Psoas muscle (tissue), 8 donors: ENCODE results near the gene FASN. TPM values are rescaled to one million over a fixed set of nuclear protein-coding genes. Genes with fewer than 3 reads are reported as not detected.

ENCODE experiments used
- ATAC-seq, 4 donors: fragments of 200-7000 bp; cut with Tn5 transposase; one replicate each; pipeline ENCODE4 v1.9.1; 2020; ENCODE audit warnings: moderate library complexity in 3 of 4, mild to moderate bottlenecking in 2 of 4
- DNase-seq, 2 donors: peaks; one replicate each; pipeline ENCODE4 v3.0.0-alpha.2; 2020
- H3K27ac ChIP-seq: fragments of 200-600 bp; one replicate; pipeline ENCODE4 v1.8.0; 2022
- H3K27me3 ChIP-seq, 3 donors: fragments of 200-600 bp in 1 of 3; one replicate each; pipeline versions ENCODE4 v1.6.1 to v1.8.0; 2013 to 2022; ENCODE audit warnings: low read length in 2 of 3, mild to moderate bottlenecking in 2 of 3, moderate library complexity in 1 of 3; ENCODE audit not compliant: insufficient read depth in 3 of 3
- H3K36me3 ChIP-seq, 2 donors: fragments of 200-600 bp in 1 of 2; one replicate each; pipeline versions ENCODE4 v1.6.1 to v1.8.0; 2013 to 2022; ENCODE audit warnings: low read depth in 1 of 2, mild to moderate bottlenecking in 1 of 2, moderate library complexity in 1 of 2; ENCODE audit not compliant: insufficient read depth in 1 of 2
- H3K4me1 ChIP-seq: fragments of 200-600 bp; one replicate; pipeline ENCODE4 v1.8.0; 2022
- H3K4me3 ChIP-seq: fragments of 200-600 bp; one replicate; pipeline ENCODE4 v1.8.0; 2022; ENCODE audit warnings: mild to moderate bottlenecking
- H3K9me3 ChIP-seq: fragments of 200-600 bp; one replicate; pipeline ENCODE4 v1.8.0; 2022
- WGBS, 3 donors: extraction: QIAGEN DNeasy Blood & Tissue Kit; methylation state at CpG; one replicate each; pipeline versions ENCODE4 v1.1.6 to v1.1.7; 2013; 5-methylcytosine and 5-hydroxymethylcytosine counted together
- intact Hi-C, 2 donors: fragments of 100-400 bp; cut with DNase I; formaldehyde crosslinking; loops; one replicate each; pipeline versions ENCODE4 v1.11.0 to v1.14.2; 2022
- polyA plus RNA-seq, 3 donors: library from polyadenylated mRNA; stranded (reverse); fragments of 200-250 nt; gene quantifications; one replicate each; pipeline ENCODE4 v1.2.3, GENCODE V29; 2013
- total RNA-seq, 4 donors: library from RNA; stranded (reverse); fragmentation: NEBNext Ultra II Directional in 2 of 4; extraction: Animal tissue kit (Norgen Biotek cat#: 25700) in 2 of 4; gene quantifications; one replicate each; pipeline versions ENCODE4 v1.2.1 to v1.2.4, GENCODE V29; 2021 to 2023
- TF ChIP-seq, protein P1 (sequence below): fragments of 200-600 bp; IDR thresholded peaks from one replicate; pipeline ENCODE4 v1.8.0; 2022; ENCODE audit warnings: antibody characterized with exemption
- donor health status: healthy with polysubstance abuse.
- donor health status: DM: no; HTN: no; CAD: no; lungs with moderate emphysema.
- donor health status: Bipolar disorder and iron deficiency.
- donor health status: healthy.
- donor health status: DM: yes; HTN: yes; CAD: no.
- donor health status: DM: no; HTN: no; CAD: no.
- donor health status: DM: no; HTN: no; CAD: no.
- donor health status: DM: yes; HTN: yes; CAD: no.

Gene FASN
- total and polyA plus RNA-seq, 7 donors, result 8.9 to 37.3 (median 22.7) TPM

- 48 to 66% (median 56%) methylated on average over 10 of the region's 10 CpGs for WGBS, 3 donors
- DNase-seq (peak; percentile 22 to 61), ATAC-seq (peak in 1 of 4 donors; percentile 15)
- H3K36me3 ChIP-seq, result peaks cover 0 to 4% of the 10 kb centered on the region in 2 donors
- no peaks in the 10 kb centered on the region for H3K27me3 ChIP-seq
- H3K9me3 ChIP-seq, result no peaks in the 10 kb centered on the region
- TF ChIP-seq, protein P1, sequence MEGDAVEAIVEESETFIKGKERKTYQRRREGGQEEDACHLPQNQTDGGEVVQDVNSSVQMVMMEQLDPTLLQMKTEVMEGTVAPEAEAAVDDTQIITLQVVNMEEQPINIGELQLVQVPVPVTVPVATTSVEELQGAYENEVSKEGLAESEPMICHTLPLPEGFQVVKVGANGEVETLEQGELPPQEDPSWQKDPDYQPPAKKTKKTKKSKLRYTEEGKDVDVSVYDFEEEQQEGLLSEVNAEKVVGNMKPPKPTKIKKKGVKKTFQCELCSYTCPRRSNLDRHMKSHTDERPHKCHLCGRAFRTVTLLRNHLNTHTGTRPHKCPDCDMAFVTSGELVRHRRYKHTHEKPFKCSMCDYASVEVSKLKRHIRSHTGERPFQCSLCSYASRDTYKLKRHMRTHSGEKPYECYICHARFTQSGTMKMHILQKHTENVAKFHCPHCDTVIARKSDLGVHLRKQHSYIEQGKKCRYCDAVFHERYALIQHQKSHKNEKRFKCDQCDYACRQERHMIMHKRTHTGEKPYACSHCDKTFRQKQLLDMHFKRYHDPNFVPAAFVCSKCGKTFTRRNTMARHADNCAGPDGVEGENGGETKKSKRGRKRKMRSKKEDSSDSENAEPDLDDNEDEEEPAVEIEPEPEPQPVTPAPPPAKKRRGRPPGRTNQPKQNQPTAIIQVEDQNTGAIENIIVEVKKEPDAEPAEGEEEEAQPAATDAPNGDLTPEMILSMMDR, result no peak
- H3K4me1 ChIP-seq, result peaks cover 47% of the 10 kb centered on the region
- H3K27ac ChIP-seq, result peak overlapping the region; percentile 97
- intact Hi-C loops, result loop anchor here in 1 of 2 donors (5.0 kb wide), 1 partner anchor 69 kb away; the partner anchor contains the start of gene RAC3
- H3K4me3 ChIP-seq, result no peak overlapping the region
These were observed 3.3 kb upstream of the FASN start for GRCh38 chr17:82101301-82101715.

DNA sequence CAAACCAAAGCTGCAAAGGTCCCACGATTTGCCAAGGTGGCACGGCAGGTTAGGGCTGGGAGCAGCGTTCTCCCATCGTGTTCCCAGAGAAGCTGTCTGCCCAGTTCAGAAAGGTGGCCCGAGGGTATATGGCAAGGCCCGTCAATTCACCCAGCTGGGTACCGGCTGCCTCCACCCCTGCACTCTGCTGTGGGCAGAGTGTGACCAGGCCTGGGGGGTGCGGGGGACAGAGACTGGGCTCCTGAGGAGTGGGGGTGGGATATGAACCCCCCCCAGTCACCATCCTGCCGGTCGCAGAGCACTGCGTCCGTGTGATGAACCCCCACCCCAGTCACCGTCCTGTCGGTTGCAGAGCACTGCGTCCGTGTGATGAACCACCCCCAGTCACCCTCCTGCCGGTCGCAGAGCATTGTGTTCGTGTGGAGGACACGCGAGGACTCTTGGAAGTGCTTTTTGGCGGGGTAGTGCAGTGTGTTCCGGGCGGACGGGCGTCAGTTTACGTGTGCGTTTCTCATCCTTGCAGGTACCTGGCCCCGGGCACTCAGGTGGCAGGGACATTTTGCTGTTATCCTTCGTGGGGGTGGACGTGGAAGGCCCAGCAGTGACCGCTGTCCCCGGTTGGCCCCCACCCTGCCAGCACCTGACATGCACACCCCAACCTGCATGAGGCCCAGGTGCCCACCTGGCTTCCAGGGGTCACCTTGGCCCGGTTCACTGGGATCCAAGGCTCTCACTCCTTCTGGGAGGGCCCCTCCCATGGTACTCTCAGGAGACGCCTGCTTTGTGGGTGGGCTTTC is 2.7 kb upstream of the FASN start:
- intact Hi-C loops, result loop anchor here in 1 of 2 donors (5.0 kb wide), 1 partner anchor 68 kb away; the partner anchor contains the start of gene RAC3
- Histone ChIP-seq H3K4me3 (no peak overlapping the region), H3K36me3 (peaks cover 0 to 10% of the 10 kb centered on the region in 2 donors), H3K27me3 (no peaks in the 10 kb centered on the region), H3K4me1 (peaks cover 41% of the 10 kb centered on the region), H3K9me3 (no peaks in the 10 kb centered on the region), H3K27ac (peak overlapping the region; percentile 97)
- TF ChIP-seq, protein P1, result no peak
- WGBS, 3 donors, result 74 to 88% (median 83%) methylated on average over 35 of the region's 35 CpGs
- peak in 1 of 2 donors; percentile 15 for DNase-seq
- no peak for ATAC-seq

DNA sequence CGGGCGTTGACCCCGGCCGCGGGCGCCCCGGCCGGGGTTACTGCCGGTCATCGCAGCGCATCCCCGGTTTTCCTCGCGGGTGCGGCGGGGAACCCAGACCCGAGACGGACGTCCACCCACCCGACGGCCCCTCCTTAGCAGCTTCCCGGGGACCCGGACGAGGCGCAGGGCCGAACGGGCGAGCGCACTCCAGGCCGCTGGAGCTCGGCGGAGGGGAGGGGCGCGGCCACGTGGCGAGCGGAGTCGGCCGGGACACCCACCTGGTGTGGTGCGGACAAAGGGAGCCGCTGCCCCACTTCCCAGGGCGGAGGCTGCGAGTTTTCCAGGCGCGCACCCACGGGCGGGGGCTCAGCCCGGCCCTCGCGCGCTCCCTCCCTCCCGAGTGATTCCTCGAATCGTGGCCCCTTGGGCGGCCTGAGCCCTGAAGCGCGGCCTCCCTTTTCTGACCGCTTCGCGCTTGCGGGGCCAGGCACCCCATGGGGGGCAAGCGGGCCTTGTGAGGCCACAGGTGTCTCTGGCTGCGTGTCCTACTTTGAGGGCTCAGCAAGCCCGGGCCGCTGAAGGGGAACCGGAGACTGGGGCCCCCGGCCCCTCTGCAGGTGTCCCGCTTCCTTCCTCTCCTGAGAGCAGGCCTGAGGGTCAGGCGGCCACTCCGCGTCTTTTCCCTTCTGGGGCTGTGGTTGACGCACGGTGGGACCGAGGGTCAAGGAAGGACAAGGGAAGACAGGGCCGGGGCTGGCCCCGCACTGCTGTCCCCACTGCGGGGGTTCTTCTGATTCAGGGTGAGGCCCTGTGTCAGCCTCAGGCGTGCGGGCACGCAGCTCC is 1.1 kb upstream of the FASN start:
- no peaks in the 10 kb centered on the region for H3K27me3 ChIP-seq
- H3K4me3 ChIP-seq, result peak overlapping the region; percentile 87
- WGBS, 3 donors, result 23 to 36% (median 27%) methylated on average over 56 to 80 of the region's 80 CpGs
- TF ChIP-seq, protein P1, result no peak
- intact Hi-C loops, result no loop called here
- H3K27ac ChIP-seq, result peak overlapping the region; percentile 97
- DNase-seq (peak in 1 of 2 donors; percentile 67), ATAC-seq (peak in 3 of 4 donors; percentile 0 to 14 (median 3))
- H3K9me3 ChIP-seq, result no peaks in the 10 kb centered on the region
- peaks cover 0 to 24% of the 10 kb centered on the region in 2 donors for H3K36me3 ChIP-seq
- peaks cover 35% of the 10 kb centered on the region for H3K4me1 ChIP-seq

- peak overlapping the region; percentile 97 for H3K27ac ChIP-seq
- DNase-seq, result no peak
- intact Hi-C loops, result loop anchor here in 1 of 2 donors (2.0 kb wide), 1 partner anchor 31 kb away; no protein-coding TSS in a partner anchor
- peak overlapping the region; percentile 87 for H3K4me3 ChIP-seq
- no peaks in the 10 kb centered on the region for H3K27me3 ChIP-seq
- TF ChIP-seq, protein P1, result no peak
- H3K36me3 ChIP-seq, result peaks cover 0 to 37% of the 10 kb centered on the region in 2 donors
- 0 to 2% (median 1%) methylated on average over 18 to 36 of the region's 36 CpGs for WGBS, 3 donors
- H3K4me1 ChIP-seq, result peaks cover 29% of the 10 kb centered on the region
- ATAC-seq, result no peak
- no peaks in the 10 kb centered on the region for H3K9me3 ChIP-seq
These were observed 192 bp downstream of the FASN start for GRCh38 chr17:82097919-82098168.
